GM12892 (cell line): ENCODE measurements around the gene NR5A1.

Experiments used
- POLR2A ChIP-seq: IDR thresholded peaks from 2 replicates; pipeline ENCODE4 v1.6.1; 2011; ENCODE audit warnings: low read depth, low read length, control low read depth
- POLR2AphosphoS5 ChIP-seq: IDR thresholded peaks from 2 replicates; pipeline ENCODE4 v1.6.1; 2011; ENCODE audit warnings: low read depth, low read length, control low read depth
- TAF1 ChIP-seq: IDR thresholded peaks from 2 replicates; pipeline ENCODE4 v1.6.1; 2011; ENCODE audit warnings: low read depth, mild to moderate bottlenecking, control low read depth, low read length, borderline replicate concordance

- TF ChIP-seq POLR2A = no peak
- no peak for TF ChIP-seq TAF1
- TF ChIP-seq POLR2AphosphoS5 = no peak
These were observed 23.7 kb downstream of the NR5A1 start for GRCh38 chr9:124483481-124483880.
